ENCODE results near the gene TRPM7.

- TF ChIP-seq CTCF (IDR thresholded peaks at IDR 0.05; ENCODE audit: insufficient read depth, low read length) (no peak), REST (IDR thresholded peaks at IDR 0.05; ENCODE audit: insufficient replicate concordance, low read depth) (no peak), SPI1 (IDR thresholded peaks at IDR 0.05; ENCODE audit: borderline replicate concordance, low read depth) (no peak), GABPA (IDR thresholded peaks at IDR 0.05; ENCODE audit: low read depth) (no peak)
Observed at GRCh38 chr15:50712018-50712417, 25.4 kb upstream of the TRPM7 start.
